HCT116 (cell line): Measurements from ENCODE around the gene POLN.

Source experiments
- ATF3 ChIP-seq: IDR thresholded peaks from 2 replicates; pipeline ENCODE4 v1.6.1; 2012
- CTCF ChIP-seq, 3 experiments: fragments of 200-600 bp in 1 of 3; sonication (generic) in 1 of 3; IDR thresholded peaks in 2 of 3; conservative IDR thresholded peaks in 1 of 3; 2 replicates each; pipeline ENCODE4 v1.5.1; 2012 to 2017; ENCODE audit warnings: low read depth in 2 of 3, low read length in 2 of 3, antibody characterized with exemption in 1 of 3, borderline replicate concordance in 1 of 3, control low read depth in 1 of 3, mild to moderate bottlenecking in 1 of 3, mixed read lengths in 1 of 3, mixed run types in 1 of 3, moderate library complexity in 1 of 3; ENCODE audit not compliant: insufficient read depth in 1 of 3
- EZH2 ChIP-seq: fragments of 200-600 bp; sonication (generic); IDR thresholded peaks from 2 replicates; pipeline ENCODE4 v1.6.1; 2017; ENCODE audit warnings: antibody characterized with exemption, mixed run types
- MAX ChIP-seq: IDR thresholded peaks from 2 replicates; pipeline ENCODE4 v1.6.1; 2012
- POLR2A ChIP-seq: IDR thresholded peaks from 2 replicates; pipeline ENCODE4 v1.7.0; 2011; ENCODE audit warnings: borderline replicate concordance; ENCODE audit not compliant: insufficient read depth, insufficient read length; ENCODE audit errors: extremely low read depth
- POLR2AphosphoS5 ChIP-seq: IDR thresholded peaks from 2 replicates; pipeline ENCODE4 v1.6.1; 2011; ENCODE audit warnings: mild to moderate bottlenecking, low read depth, low read length, moderate library complexity
- RAD21 ChIP-seq: IDR thresholded peaks from 2 replicates; pipeline ENCODE4 v1.6.1; 2012; ENCODE audit warnings: low read depth, mild to moderate bottlenecking
- REST ChIP-seq: IDR thresholded peaks from 2 replicates; pipeline ENCODE4 v1.6.1; 2012; ENCODE audit warnings: low read depth
- SIN3A ChIP-seq: IDR thresholded peaks from 2 replicates; pipeline ENCODE4 v1.6.1; 2012; ENCODE audit warnings: low read depth
- SP1 ChIP-seq: IDR thresholded peaks from 2 replicates; pipeline ENCODE4 v1.6.1; 2012; ENCODE audit warnings: low read depth
- ZNF274 ChIP-seq: fragments of 200-500 bp; sonication (Bioruptor generic); IDR thresholded peaks from 2 replicates; pipeline ENCODE4 v1.6.1; 2014; ENCODE audit warnings: mild to moderate bottlenecking, low read depth, low read length, inconsistent platforms

- TF ChIP-seq MAX (no peak), RAD21 (no peak), CTCF (IDR thresholded peaks at IDR 0.05 in 2 of 3, conservative IDR thresholded peaks at IDR 0.05 in 1 of 3; ENCODE audit: borderline replicate concordance in 1 of 3, insufficient read depth in 1 of 3, low read depth in 2 of 3, low read length in 2 of 3) (no peak), ATF3 (no peak), POLR2AphosphoS5 (no peak), ZNF274 (no peak), SP1 (no peak), POLR2A (no peak), SIN3A (no peak), EZH2 (no peak), REST (no peak)
Observed at GRCh38 chr4:2163311-2163821, 78.6 kb downstream of the POLN start.
